Stimulated activated CD8-positive, alpha-beta memory T cell treated with anti-CD3 and anti-CD28 coated beads, Interleukin-4, amount 100 ng/mL, for 24 hours (primary cell): Measurements from ENCODE around the gene ASTN1.

Experiments used
- DNase-seq: peaks from one replicate; pipeline ENCODE4 v3.0.0-alpha.2; 2020; ENCODE audit warnings: low read depth

ASTN1 gene

GRCh38 chr1:176878750-176879536 is 285.6 kb downstream of the ASTN1 start:
- DNase-seq = no peak

GRCh38 chr1:176877557-176877956 is 287.0 kb downstream of the ASTN1 start:
- no peak for DNase-seq

GRCh38 chr1:176876966-176877515 is 287.5 kb downstream of the ASTN1 start:
- no peak for DNase-seq

- no peak for DNase-seq
These were observed 294.9 kb downstream of the ASTN1 start for GRCh38 chr1:176869577-176869976.

- no peak for DNase-seq
These were observed 298.3 kb downstream of the ASTN1 start for GRCh38 chr1:176866011-176866714.

GRCh38 chr1:176864211-176864610 is 300.3 kb downstream of the ASTN1 start:
- DNase-seq = no peak

GRCh38 chr1:176863613-176864012 is 300.9 kb downstream of the ASTN1 start:
- no peak for DNase-seq

- DNase-seq = no peak
These were observed 306.0 kb downstream of the ASTN1 start for GRCh38 chr1:176858433-176858916.

GRCh38 chr1:176857632-176858031 is 306.9 kb downstream of the ASTN1 start:
- DNase-seq = no peak

- no peak for DNase-seq
These were observed 309.5 kb downstream of the ASTN1 start for GRCh38 chr1:176854758-176855745.

GRCh38 chr1:176854121-176854520 is 310.4 kb downstream of the ASTN1 start:
- DNase-seq = no peak

- no peak for DNase-seq
These were observed 311.0 kb downstream of the ASTN1 start for GRCh38 chr1:176853503-176853902.

GRCh38 chr1:176852124-176852523 is 312.4 kb downstream of the ASTN1 start:
- DNase-seq = no peak

GRCh38 chr1:176850871-176851270 is 313.6 kb downstream of the ASTN1 start:
- no peak for DNase-seq

- DNase-seq = no peak
These were observed 315.2 kb downstream of the ASTN1 start for GRCh38 chr1:176849281-176849680.

- no peak for DNase-seq
These were observed 317.5 kb downstream of the ASTN1 start for GRCh38 chr1:176847052-176847451.

- no peak for DNase-seq
These were observed 320.9 kb downstream of the ASTN1 start for GRCh38 chr1:176843352-176844297.

GRCh38 chr1:176841238-176841637 is 323.3 kb downstream of the ASTN1 start:
- DNase-seq = no peak

- DNase-seq = no peak
These were observed 325.3 kb downstream of the ASTN1 start for GRCh38 chr1:176839216-176839615.

GRCh38 chr1:176838276-176838995 is 326.1 kb downstream of the ASTN1 start:
- no peak for DNase-seq
